Choroid plexus epithelial cell (primary cell): ENCODE measurements around the gene AFAP1.

Source experiments
- DNase-seq: peaks from one replicate; pipeline ENCODE4 v3.0.0-alpha.2; 2010; ENCODE audit warnings: low read depth
- H3K4me3 ChIP-seq: 2 replicates; pipeline ENCODE4 v1.5.1; 2011; ENCODE audit warnings: low read depth, mild to moderate bottlenecking, control low read depth, low read length, moderate library complexity
- TF ChIP-seq, protein P1 (sequence below): conservative IDR thresholded peaks from 2 replicates; pipeline ENCODE4 v1.5.1; 2011; ENCODE audit warnings: low read depth, mild to moderate bottlenecking, control low read depth, inconsistent platforms, low read length, moderate library complexity

The AFAP1 gene

DNA sequence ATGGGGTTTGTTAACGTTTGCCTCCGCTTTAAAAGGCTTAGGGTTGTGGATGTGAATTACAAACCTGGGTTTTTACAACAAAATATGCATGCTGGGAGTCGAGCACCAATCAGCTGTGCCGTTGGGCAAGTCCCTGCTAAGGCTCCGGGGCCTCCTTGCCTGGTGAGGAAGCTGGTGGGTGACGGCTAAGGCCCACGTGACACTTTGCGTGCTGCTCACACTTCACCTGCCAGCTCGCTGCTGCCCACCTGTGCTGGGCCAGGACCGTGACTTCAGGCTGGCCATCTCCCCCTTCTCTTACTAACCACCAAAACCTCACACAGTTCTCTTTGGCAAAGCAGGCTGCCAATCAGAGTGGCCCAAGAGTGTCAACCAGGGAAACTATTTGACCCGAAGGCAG lies 178.3 kb downstream of the AFAP1 start:
- TF ChIP-seq, protein P1, sequence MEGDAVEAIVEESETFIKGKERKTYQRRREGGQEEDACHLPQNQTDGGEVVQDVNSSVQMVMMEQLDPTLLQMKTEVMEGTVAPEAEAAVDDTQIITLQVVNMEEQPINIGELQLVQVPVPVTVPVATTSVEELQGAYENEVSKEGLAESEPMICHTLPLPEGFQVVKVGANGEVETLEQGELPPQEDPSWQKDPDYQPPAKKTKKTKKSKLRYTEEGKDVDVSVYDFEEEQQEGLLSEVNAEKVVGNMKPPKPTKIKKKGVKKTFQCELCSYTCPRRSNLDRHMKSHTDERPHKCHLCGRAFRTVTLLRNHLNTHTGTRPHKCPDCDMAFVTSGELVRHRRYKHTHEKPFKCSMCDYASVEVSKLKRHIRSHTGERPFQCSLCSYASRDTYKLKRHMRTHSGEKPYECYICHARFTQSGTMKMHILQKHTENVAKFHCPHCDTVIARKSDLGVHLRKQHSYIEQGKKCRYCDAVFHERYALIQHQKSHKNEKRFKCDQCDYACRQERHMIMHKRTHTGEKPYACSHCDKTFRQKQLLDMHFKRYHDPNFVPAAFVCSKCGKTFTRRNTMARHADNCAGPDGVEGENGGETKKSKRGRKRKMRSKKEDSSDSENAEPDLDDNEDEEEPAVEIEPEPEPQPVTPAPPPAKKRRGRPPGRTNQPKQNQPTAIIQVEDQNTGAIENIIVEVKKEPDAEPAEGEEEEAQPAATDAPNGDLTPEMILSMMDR = no peak

DNA sequence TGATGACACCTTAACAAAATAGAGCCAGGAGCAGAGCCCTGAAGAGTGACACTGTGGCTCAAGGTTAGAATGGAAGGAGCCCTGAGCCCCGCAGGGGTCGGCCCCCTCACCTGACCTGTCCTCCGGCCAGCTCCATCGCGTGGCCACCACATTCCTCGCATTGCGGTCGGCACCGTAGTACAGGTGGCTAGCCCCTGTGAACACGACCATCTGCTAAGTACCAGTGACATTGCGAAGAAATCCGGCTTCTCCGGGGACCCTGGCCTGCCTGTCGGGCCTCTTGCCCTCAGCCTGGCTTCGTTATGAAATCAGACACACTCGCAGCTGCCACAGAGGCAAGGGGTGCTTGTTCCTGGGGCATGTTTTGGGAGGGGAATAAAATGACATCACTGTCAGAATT lies 179.0 kb downstream of the AFAP1 start:
- no peak for DNase-seq
- no peak overlapping the region for H3K4me3 ChIP-seq
- TF ChIP-seq, protein P1 = no peak

More for the DNA sequence above, 178.3 kb downstream of the AFAP1 start:
- DNase-seq = no peak
- no peak overlapping the region for H3K4me3 ChIP-seq

DNA sequence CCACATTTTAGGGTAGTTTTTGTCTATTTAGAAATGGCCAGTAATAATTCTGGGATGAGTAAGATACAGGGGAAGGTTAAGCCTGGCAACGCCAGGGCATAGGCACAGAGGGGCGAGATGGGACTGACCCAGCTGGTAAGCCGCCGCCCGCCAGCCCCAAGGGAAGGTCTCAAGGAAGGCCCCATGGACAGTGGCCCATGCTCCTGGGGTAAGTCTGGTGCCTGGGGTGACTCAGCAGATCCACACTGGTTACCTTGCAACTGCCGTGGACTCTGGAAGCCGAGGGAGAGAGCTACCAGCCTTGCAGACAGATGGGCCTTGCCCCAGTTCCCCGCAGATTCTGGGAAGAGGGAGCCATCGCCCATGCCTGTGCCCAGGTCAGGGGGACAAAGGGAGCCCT lies 179.4 kb downstream of the AFAP1 start:
- no peak for DNase-seq
- TF ChIP-seq, protein P1 = no peak
- no peak overlapping the region for H3K4me3 ChIP-seq

DNA sequence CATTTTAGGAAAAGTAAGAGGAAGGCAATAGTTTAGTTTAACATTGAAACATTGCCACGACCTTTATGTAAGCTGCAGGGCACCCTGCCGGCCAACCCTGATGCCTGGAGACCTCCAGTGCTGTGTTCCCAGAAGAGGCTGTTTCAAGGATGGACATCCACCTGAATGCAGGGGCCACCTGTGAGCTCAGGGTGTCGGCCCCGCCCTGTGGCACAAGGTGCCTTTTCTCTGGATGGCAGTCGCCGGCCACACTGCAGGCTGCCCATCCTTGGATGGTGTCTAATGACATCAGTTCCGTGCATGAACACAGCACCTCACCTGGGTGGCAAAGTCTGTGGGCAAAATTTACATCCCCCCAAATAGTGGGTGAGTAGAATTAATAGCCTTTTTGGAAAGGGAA lies 180.0 kb downstream of the AFAP1 start:
- no peak overlapping the region for H3K4me3 ChIP-seq
- TF ChIP-seq, protein P1 = no peak
- DNase-seq = no peak

DNA sequence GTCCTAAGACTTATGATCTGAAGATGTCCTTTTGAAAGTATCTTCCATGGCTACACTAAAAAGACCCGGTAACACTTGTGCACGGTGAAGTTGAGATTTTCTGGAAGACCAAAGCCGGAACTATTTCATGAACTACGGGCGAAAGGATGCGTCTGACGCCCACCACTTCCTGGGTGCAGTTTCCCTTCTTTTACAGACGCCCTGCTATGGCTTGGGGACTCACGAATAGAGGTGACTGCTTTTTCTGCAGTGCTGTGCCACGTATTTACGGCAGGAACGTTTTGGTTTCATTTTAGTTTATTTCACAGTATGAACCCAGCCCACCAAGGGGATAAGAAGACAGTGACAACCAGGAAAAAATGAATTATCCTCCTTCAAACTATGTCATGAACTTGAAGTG lies 180.4 kb downstream of the AFAP1 start:
- no peak overlapping the region for H3K4me3 ChIP-seq
- no peak for DNase-seq
- TF ChIP-seq, protein P1 = no peak

DNA sequence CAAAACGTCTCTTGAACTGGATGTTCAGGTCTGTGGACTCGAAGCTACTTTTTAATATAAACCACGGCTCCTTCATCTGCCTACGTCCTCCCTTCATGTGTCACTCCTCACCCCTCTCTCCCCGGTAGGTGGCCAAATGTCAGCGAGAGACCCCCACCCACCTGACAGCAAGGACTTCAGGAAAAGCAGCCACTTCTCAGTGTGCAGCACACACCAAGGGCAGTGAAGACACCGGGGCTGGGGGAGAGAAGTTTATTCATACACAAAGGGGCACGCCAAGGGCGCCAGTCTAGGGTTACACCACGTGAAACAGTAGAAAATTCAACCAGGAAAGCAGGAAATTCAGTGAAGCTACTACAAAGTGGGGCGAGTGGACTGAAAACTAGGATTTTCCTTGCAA lies 181.2 kb downstream of the AFAP1 start:
- TF ChIP-seq, protein P1 = no peak
- H3K4me3 ChIP-seq = no peak overlapping the region
- DNase-seq = no peak

DNA sequence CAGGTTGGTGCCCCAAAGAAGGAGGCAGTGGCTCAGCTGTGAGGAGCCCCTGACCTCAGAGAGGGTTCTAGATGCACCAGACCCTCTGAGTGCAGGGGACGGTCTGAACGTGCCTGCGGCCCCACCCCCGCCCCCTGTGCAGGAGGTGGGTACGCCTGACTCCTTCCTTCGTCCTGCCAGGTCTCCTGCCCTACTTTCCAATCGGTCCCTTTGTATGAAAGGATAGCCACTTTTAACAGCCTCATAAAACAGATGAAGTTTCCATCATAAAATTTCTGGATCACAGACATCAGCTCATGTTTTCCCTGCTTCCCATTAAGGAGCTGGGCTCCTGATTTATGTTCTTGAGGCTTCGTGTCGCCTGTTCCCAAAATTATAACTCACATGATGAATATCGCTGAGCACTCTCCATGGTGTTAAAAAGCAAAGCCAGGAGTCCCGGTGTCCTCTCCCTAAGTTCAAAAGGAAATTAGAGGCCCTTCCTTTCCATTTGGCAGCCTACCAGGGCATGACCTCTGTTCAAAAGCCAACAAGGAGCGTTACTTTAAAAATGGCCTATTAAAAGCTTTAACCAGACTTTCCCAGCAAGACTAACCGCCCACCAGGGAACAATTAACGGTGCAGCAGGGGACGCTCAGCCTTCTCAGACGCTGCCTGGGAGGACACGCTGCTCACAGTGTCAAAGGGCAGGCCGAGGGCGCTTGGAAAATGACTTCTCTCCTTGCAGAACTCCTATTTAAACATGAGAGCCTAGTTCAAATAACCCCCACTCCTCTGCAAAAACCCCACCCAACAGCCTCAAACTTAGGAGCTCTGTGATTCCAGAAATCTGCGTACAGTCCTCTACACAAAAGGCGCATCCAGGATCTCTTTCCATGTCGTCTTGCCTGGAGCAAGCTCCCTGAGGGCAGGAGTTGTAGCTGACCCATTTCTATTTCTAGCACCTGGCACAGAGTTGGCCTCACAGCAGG lies 181.9 kb downstream of the AFAP1 start:
- no peak overlapping the region for H3K4me3 ChIP-seq
- TF ChIP-seq, protein P1 = no peak
- no peak for DNase-seq
